Activated T-cell treated with anti-CD3 and anti-CD28 coated beads, Interleukin-2, amount 50 U/mL, for 72 hours (primary cell): ENCODE data around the gene TPP1. TPM values are rescaled to one million over a fixed set of nuclear protein-coding genes. Genes with fewer than 3 reads are reported as not detected.

ENCODE experiments used
- ATAC-seq, 2 donors: fragments of 150-1000 bp; cut with Tn5 transposase; replicated peaks in 1 of 2; 2 replicates each; pipeline ENCODE4 v1.10.0; 2021; ENCODE audit warnings: moderate library complexity in 2 of 2, mild to moderate bottlenecking in 1 of 2
- DNase-seq, 2 donors: peaks; one replicate each; pipeline ENCODE4 v3.0.0; 2021 to 2022; ENCODE audit warnings: mixed read lengths in 1 of 2
- H3K27ac Mint-ChIP-seq: one replicate; pipeline ENCODE4 v1.8.0; 2022; ENCODE audit warnings: mild to moderate bottlenecking, moderate library complexity, mixed read lengths
- H3K27me3 Mint-ChIP-seq: one replicate; pipeline ENCODE4 v1.8.0; 2022; ENCODE audit warnings: low read depth, mixed read lengths
- H3K36me3 Mint-ChIP-seq, 2 donors: one replicate each; pipeline ENCODE4 v1.8.0; 2022; ENCODE audit warnings: mixed read lengths in 2 of 2, mild to moderate bottlenecking in 1 of 2; ENCODE audit not compliant: insufficient read depth in 2 of 2
- H3K4me1 Mint-ChIP-seq: one replicate; pipeline ENCODE4 v1.8.0; 2022; ENCODE audit warnings: low read depth, mixed read lengths
- H3K4me3 Mint-ChIP-seq, 2 donors: one replicate each; pipeline ENCODE4 v1.8.0; 2022; ENCODE audit warnings: mild to moderate bottlenecking in 2 of 2, mixed read lengths in 2 of 2, moderate library complexity in 2 of 2
- H3K9me3 Mint-ChIP-seq, 2 donors: one replicate each; pipeline ENCODE4 v1.8.0; 2022; ENCODE audit warnings: mixed read lengths in 2 of 2
- total RNA-seq, 2 donors: library from RNA; stranded (reverse); gene quantifications; one replicate each; pipeline ENCODE4 v1.2.3, GENCODE V29; 2022

TPP1 gene
- total RNA-seq, result 10 to 100 TPM; 56.0 to 62.1 TPM

- Mint-ChIP-seq H3K27me3 (no peaks in the 10 kb centered on the region), H3K4me1 (peaks cover 6% of the 10 kb centered on the region), H3K36me3 (peaks cover 2 to 10% of the 10 kb centered on the region in 2 donors), H3K27ac (no peak within 1 kb of the TSS), H3K4me3 (no peak within 1 kb of the TSS), H3K9me3 (no peaks in the 10 kb centered on the region)
- ATAC-seq (peak; percentile 95), DNase-seq (peak; percentile 91 to 92)
These were observed at the start of gene TPP1 for GRCh38 chr11:6619004-6619745. Gene TPP1 (minus strand): TSS chr11:6619422. CDS start chr11:6619400, 22 bp downstream.

GRCh38 chr11:6667733-6668374 is 48.6 kb upstream of the TPP1 start:
- peak; percentile 52 to 62 for DNase-seq
- H3K27ac Mint-ChIP-seq, result peak overlapping the region; percentile 38

GRCh38 chr11:6666302-6667183 is 47.3 kb upstream of the TPP1 start:
- ATAC-seq (peak; percentile 65 to 66), DNase-seq (peak in 1 of 2 donors; percentile 35)
- Mint-ChIP-seq H3K36me3 (peaks cover 0 to 2% of the 10 kb centered on the region in 2 donors), H3K27ac (peak overlapping the region; percentile 87), H3K27me3 (no peaks in the 10 kb centered on the region), H3K4me3 (peak overlapping the region in 1 of 2 donors; percentile 39), H3K4me1 (peaks cover 55% of the 10 kb centered on the region), H3K9me3 (peaks cover 0 to 3% of the 10 kb centered on the region in 2 donors)

More at GRCh38 chr11:6667733-6668374, 48.6 kb upstream of the TPP1 start:
- Mint-ChIP-seq H3K27me3 (no peaks in the 10 kb centered on the region), H3K9me3 (peaks cover 0 to 3% of the 10 kb centered on the region in 2 donors), H3K4me1 (peaks cover 68% of the 10 kb centered on the region), H3K4me3 (peak overlapping the region in 1 of 2 donors; percentile 35), H3K36me3 (peaks cover 0 to 4% of the 10 kb centered on the region in 2 donors)
- ATAC-seq, result peak; percentile 59 to 84

GRCh38 chr11:6664551-6664950 is 45.3 kb upstream of the TPP1 start:
- H3K27ac Mint-ChIP-seq, result no peak overlapping the region
- no peaks in the 10 kb centered on the region for H3K27me3 Mint-ChIP-seq
- no peak for ATAC-seq
- no peak for DNase-seq
- H3K9me3 Mint-ChIP-seq, result peaks cover 0 to 3% of the 10 kb centered on the region in 2 donors
- H3K4me1 Mint-ChIP-seq, result peaks cover 36% of the 10 kb centered on the region
- H3K36me3 Mint-ChIP-seq, result peaks cover 0 to 2% of the 10 kb centered on the region in 2 donors
- H3K4me3 Mint-ChIP-seq, result no peak overlapping the region

- ATAC-seq (no peak), DNase-seq (no peak)
- Mint-ChIP-seq H3K4me1 (peaks cover 36% of the 10 kb centered on the region), H3K4me3 (no peak overlapping the region), H3K9me3 (peaks cover 0 to 3% of the 10 kb centered on the region in 2 donors), H3K27ac (no peak overlapping the region), H3K27me3 (no peaks in the 10 kb centered on the region), H3K36me3 (peaks cover 0 to 2% of the 10 kb centered on the region in 2 donors)
These were observed 44.7 kb upstream of the TPP1 start for GRCh38 chr11:6663794-6664469.

DNA sequence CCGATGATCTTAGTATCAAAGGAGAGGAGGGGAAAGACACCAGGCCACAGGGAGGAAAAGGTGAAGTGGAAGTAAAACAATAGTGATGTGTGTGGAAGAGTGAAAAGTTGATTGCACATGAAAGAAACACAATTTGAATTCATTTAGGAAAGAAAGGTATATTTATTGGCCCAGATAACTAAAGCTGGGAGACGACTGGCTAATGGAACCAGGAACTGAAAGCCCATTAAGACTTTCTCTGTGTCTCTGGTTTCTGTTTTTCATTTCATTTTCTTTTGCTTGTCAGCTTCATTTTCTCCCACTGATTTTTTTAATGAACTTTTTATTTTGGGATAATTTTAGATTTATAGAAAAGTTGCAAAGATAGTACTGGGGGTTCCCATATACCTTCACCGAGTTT is 41.5 kb upstream of the TPP1 start:
- Mint-ChIP-seq H3K9me3 (no peaks in the 10 kb centered on the region), H3K4me3 (no peak overlapping the region), H3K27ac (no peak overlapping the region), H3K36me3 (peaks cover 0 to 3% of the 10 kb centered on the region in 2 donors), H3K27me3 (peaks cover 15% of the 10 kb centered on the region), H3K4me1 (peaks cover 9% of the 10 kb centered on the region)
- ATAC-seq, result no peak
- no peak for DNase-seq

GRCh38 chr11:6658647-6659046 is 39.4 kb upstream of the TPP1 start:
- peaks cover 15% of the 10 kb centered on the region for H3K27me3 Mint-ChIP-seq
- no peaks in the 10 kb centered on the region for H3K9me3 Mint-ChIP-seq
- ATAC-seq, result no peak
- H3K4me3 Mint-ChIP-seq, result no peak overlapping the region
- peaks cover 0 to 3% of the 10 kb centered on the region in 2 donors for H3K36me3 Mint-ChIP-seq
- H3K27ac Mint-ChIP-seq, result no peak overlapping the region
- peaks cover 2% of the 10 kb centered on the region for H3K4me1 Mint-ChIP-seq
- no peak for DNase-seq

- peaks cover 0 to 3% of the 10 kb centered on the region in 2 donors for H3K36me3 Mint-ChIP-seq
- peaks cover 15% of the 10 kb centered on the region for H3K27me3 Mint-ChIP-seq
- H3K4me3 Mint-ChIP-seq, result peak overlapping the region in 1 of 2 donors; percentile 41
- DNase-seq, result no peak
- H3K9me3 Mint-ChIP-seq, result no peaks in the 10 kb centered on the region
- no peak overlapping the region for H3K27ac Mint-ChIP-seq
- no peak for ATAC-seq
- no peaks in the 10 kb centered on the region for H3K4me1 Mint-ChIP-seq
These were observed 38.1 kb upstream of the TPP1 start for GRCh38 chr11:6657346-6657745.

GRCh38 chr11:6656936-6657335 is 37.7 kb upstream of the TPP1 start:
- no peak for ATAC-seq
- no peaks in the 10 kb centered on the region for H3K4me1 Mint-ChIP-seq
- H3K36me3 Mint-ChIP-seq, result peaks cover 0 to 3% of the 10 kb centered on the region in 2 donors
- peak overlapping the region; percentile 33 to 74 for H3K4me3 Mint-ChIP-seq
- H3K9me3 Mint-ChIP-seq, result no peaks in the 10 kb centered on the region
- DNase-seq, result no peak
- H3K27ac Mint-ChIP-seq, result no peak overlapping the region
- H3K27me3 Mint-ChIP-seq, result peaks cover 15% of the 10 kb centered on the region

DNA sequence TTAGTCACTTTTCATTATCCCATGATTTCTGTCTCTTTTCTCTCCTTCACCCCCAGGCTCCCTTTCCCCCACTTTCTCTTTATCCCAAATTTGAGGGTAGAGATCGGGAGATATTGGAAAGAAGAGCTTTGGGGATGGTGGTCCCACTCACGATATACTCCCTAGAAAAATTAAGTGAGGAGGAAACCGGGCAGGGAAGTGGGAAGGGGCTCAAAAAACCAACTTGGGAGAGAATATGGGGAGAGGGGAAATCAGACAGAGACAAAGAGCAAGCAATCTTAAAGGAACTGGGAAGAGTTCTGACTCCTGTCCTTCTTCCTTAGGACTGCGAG is 37.3 kb upstream of the TPP1 start:
- ATAC-seq (no peak), DNase-seq (no peak)
- Mint-ChIP-seq H3K36me3 (peaks cover 0 to 3% of the 10 kb centered on the region in 2 donors), H3K9me3 (no peaks in the 10 kb centered on the region), H3K27me3 (peaks cover 15% of the 10 kb centered on the region), H3K27ac (no peak overlapping the region), H3K4me3 (peak overlapping the region; percentile 74 to 78), H3K4me1 (no peaks in the 10 kb centered on the region)

DNA sequence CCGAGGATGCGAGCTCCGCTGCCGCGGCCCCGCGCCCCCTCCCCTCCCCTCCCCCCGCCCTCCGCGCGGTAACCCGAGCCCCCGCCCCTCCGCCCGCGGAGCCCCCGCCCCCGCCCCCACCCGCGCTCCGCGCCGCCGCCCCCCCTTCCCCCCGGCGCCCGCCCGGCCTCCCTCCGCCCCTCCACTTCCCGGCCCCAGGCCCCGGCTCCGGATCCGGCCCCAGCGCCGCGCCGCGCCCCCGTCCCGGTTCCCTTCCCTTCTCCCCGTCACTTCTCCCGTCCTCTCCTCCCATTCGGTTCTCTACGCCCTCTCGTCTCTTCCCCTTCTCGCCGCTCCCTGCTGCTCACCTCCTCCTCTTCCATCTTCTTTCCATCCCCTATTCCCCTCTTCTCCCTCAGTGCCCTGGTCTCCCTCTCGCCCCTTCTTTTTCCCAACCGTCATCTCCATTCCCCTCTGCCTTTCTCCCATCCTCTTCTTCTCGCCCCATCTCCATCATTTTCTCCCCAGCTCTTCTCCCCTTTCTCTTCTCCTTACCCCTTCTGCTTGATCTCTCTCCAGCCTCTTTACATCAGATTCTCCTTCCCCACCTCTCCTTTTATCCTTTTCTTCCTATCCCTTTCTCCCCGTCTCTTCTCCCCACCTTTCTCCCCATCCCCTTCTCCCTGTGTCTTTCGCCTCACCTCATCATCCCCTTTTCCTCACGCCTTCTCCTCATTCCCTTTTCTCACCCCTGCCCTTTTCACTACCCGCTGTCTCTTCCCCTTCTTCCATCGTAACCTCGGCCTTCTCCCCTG is 36.8 kb upstream of the TPP1 start, which contains the start of gene DCHS1:
DCHS1 (minus strand) TSS at position 20 of the 794 bp plus-strand sequence. CDS start 14,196 bp downstream, outside the sequence.
- Mint-ChIP-seq H3K36me3 (peaks cover 0 to 3% of the 10 kb centered on the region in 2 donors), H3K27me3 (peaks cover 15% of the 10 kb centered on the region), H3K27ac (peak within 1 kb of the TSS; percentile 42), H3K4me1 (no peaks in the 10 kb centered on the region), H3K4me3 (peak within 1 kb of the TSS; percentile 74 to 78), H3K9me3 (no peaks in the 10 kb centered on the region)
- ATAC-seq (peak in 1 of 2 donors; percentile 10), DNase-seq (peak in 1 of 2 donors; percentile 19)
